ENCODE data around the gene CSNK1G1.

GRCh38 chr15:64369078-64369607 is 13.2 kb upstream of the CSNK1G1 start:
- TF ChIP-seq CHD2 (IDR thresholded peaks at IDR 0.05; ENCODE audit: low read length) = no peak
- no peak for TF ChIP-seq SIRT6 (IDR thresholded peaks at IDR 0.05; ENCODE audit: low read length)
- TF ChIP-seq, protein P1, sequence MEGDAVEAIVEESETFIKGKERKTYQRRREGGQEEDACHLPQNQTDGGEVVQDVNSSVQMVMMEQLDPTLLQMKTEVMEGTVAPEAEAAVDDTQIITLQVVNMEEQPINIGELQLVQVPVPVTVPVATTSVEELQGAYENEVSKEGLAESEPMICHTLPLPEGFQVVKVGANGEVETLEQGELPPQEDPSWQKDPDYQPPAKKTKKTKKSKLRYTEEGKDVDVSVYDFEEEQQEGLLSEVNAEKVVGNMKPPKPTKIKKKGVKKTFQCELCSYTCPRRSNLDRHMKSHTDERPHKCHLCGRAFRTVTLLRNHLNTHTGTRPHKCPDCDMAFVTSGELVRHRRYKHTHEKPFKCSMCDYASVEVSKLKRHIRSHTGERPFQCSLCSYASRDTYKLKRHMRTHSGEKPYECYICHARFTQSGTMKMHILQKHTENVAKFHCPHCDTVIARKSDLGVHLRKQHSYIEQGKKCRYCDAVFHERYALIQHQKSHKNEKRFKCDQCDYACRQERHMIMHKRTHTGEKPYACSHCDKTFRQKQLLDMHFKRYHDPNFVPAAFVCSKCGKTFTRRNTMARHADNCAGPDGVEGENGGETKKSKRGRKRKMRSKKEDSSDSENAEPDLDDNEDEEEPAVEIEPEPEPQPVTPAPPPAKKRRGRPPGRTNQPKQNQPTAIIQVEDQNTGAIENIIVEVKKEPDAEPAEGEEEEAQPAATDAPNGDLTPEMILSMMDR (IDR thresholded peaks at IDR 0.05; ENCODE audit: control extremely low read depth in 1 of 3, insufficient read depth in 1 of 3, low read depth in 1 of 3, low read length in 3 of 3) = no peak
- TF ChIP-seq EZH2 (IDR thresholded peaks at IDR 0.05; ENCODE audit: low read depth, low read length, severe bottlenecking) = no peak
- TF ChIP-seq NRF1 (IDR thresholded peaks at IDR 0.05; ENCODE audit: low read depth, low read length) = no peak
- TF ChIP-seq CHD1 (IDR thresholded peaks at IDR 0.05; ENCODE audit: low read depth, low read length) = no peak
- no peak for TF ChIP-seq YY1 (IDR thresholded peaks at IDR 0.05; ENCODE audit: low read depth, low read length)
- TF ChIP-seq EP300 (IDR thresholded peaks at IDR 0.05; ENCODE audit: borderline replicate concordance in 1 of 2, low read depth in 2 of 2, low read length in 2 of 2) = no peak
- TF ChIP-seq CREB1 (IDR thresholded peaks at IDR 0.05) = no peak
- no peak for TF ChIP-seq RBBP5 (IDR thresholded peaks at IDR 0.05; ENCODE audit: borderline replicate concordance, low read depth, low read length)
